Transverse colon (tissue), 4 donors: ENCODE measurements around the gene CNKSR3.

Experiments
- CTCF ChIP-seq, 5 experiments: fragments of 200-600 bp in 3 of 5; fragments of 450-650 bp in 2 of 5; sonication (generic) in 3 of 5; IDR thresholded peaks; 1 replicate in 2 of 5; 2 replicates in 3 of 5; pipeline ENCODE4 v1.5.1; 2016 to 2017; ENCODE audit warnings: antibody characterized with exemption in 5 of 5, inconsistent platforms in 3 of 5, mild to moderate bottlenecking in 2 of 5, moderate library complexity in 1 of 5
- EP300 ChIP-seq: sonication (generic); formaldehyde crosslinking; IDR thresholded peaks from one replicate; pipeline ENCODE4 v1.6.1; 2017; ENCODE audit warnings: antibody characterized with exemption, low read depth
- POLR2A ChIP-seq: fragments of 450-650 bp; IDR thresholded peaks from one replicate; pipeline ENCODE4 v1.6.1; 2016; ENCODE audit warnings: antibody characterized with exemption, mild to moderate bottlenecking, moderate library complexity
- POLR2AphosphoS5 ChIP-seq, 3 donors: sonication (generic); formaldehyde crosslinking; IDR thresholded peaks; one replicate each; pipeline ENCODE4 v1.6.1; 2016; ENCODE audit warnings: antibody characterized with exemption in 3 of 3

GRCh38 chr6:154522576-154522975 is 12.1 kb upstream of the CNKSR3 start:
- TF ChIP-seq POLR2A (no peak), CTCF (IDR thresholded peaks at IDR 0.05) (no peak), EP300 (no peak), POLR2AphosphoS5 (IDR thresholded peaks at IDR 0.05) (no peak)
